HG02981 (cell line): ENCODE results near the gene TMEM86A.

Experiments
- ATAC-seq: cut with Tn5 transposase; IDR thresholded peaks from one replicate; pipeline ENCODE4 v1.9.1; 2021; ENCODE audit warnings: mild to moderate bottlenecking, moderate library complexity; ENCODE audit not compliant: unreplicated experiment

Gene TMEM86A

DNA sequence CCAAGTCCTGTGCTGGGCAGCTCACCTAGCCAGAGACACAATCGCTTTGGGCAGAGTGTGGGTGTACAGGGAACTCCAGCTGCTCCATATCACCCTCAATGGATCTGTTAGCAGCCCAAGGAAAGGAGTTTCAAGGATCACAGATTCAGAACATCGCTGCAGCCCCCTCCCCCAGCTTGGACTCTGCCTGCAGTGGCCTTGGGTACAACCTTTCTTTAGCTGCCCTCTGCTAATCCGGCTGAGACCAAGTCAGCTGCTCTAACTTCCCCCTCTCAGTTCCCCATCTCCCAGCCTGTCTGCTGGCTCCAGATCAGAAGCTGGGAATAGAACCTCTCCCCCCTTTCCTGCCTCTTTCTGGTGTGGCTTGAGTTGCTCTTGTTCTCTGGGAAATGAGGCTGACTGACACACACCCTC, 1.3 kb downstream of the TMEM86A start:
- ATAC-seq: no peak

DNA sequence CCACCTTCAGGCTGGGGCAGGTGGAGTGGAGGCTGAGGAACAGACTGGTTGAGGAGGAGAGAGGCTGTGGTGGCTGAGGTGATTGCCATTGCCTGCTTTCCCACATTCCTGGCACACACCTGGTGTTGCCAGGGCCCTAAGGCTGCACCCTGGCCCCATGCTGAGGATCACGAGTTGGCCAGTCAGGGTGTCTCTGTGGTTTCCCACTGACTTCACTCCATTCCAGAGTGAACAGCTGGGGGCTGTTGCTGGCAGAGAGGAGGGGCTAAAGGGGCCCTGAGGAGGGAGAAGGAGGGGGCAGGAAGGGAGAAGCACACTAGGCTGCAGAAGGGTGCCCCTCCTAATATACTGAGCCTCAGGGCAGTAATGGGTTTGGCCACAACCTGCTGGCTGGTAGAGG, 1.8 kb downstream of the TMEM86A start:
- no peak for ATAC-seq

DNA sequence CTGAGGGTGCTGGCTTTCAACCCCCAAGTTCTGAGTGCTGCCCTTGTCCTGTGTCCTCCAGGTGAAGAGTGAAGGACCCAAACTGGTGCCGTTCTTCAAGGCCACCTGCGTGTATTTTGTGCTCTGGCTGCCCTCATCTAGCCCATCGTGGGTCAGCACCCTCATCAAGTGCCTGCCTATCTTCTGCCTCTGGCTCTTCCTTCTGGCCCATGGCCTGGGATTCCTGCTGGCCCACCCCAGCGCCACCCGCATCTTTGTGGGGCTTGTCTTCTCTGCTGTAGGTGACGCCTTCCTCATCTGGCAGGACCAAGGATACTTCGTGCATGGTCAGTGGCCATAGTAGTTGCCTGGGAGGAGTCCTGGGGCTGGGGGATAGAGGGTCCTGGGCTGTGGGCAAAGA, 2.3 kb downstream of the TMEM86A start:
- ATAC-seq: no peak

- ATAC-seq: no peak
These were observed 3.1 kb downstream of the TMEM86A start for GRCh38 chr11:18701614-18702216.

- no peak for ATAC-seq
These were observed 4.6 kb downstream of the TMEM86A start for GRCh38 chr11:18703001-18703763.

DNA sequence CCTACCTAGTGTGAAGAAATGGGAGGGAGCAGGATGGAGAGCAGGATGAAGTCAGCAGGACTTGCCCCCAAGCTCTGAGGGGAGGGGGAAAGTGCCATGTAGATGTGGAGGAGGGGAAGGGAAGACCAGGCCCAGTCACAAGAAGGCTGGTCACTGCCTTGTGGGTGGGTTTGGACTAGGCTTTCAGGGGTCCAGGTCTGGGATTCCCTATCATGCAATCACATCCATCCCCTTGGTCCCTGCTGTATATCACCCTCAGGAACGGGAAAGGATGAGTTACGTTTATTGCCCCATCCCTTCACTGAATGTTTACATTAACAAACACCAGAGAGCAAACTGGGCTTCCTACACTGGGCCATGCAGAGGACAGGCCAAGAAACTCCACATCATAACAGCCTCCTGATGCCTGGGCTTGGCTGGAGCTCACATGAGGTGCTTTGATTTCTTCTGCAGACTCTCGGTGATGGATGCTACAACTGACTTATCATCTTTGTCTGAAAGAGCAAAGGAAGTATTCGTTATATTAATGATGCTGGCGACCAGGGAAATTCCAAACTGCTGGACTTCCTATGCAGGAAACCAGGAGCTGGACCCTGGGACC, 5.6 kb downstream of the TMEM86A start:
- ATAC-seq: no peak

- no peak for ATAC-seq
These were observed 6.1 kb downstream of the TMEM86A start for GRCh38 chr11:18704698-18705097.

- no peak for ATAC-seq
These were observed 7.2 kb downstream of the TMEM86A start for GRCh38 chr11:18705651-18706281.

- peak; percentile 62 for ATAC-seq
These were observed 8.0 kb downstream of the TMEM86A start for GRCh38 chr11:18706330-18707243.

DNA sequence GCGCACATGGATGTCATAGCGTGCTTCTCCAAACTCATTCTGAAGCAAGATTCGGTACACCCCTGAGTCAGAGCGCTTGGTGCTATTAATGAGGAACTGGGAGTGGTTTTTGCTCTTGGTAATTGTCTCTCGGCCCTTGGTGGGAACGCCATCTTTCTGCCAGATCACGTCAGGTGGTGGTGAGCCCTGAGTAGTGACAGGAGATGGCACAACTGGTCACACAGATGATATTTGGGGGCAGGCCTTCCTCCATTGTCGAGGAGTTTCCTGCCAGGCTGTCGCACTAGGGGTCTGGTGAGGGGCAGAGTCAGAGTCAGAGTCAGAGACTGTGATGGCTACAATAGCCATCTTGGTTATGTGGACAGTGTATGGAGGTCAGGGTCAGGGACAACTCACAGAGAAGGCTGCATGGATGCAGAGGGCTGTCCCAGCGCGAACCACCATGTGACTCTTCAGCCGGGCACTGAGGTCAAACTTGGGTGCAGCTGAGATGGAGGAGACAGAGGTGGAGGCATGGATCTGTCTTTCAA, 9.3 kb downstream of the TMEM86A start:
- ATAC-seq: no peak

DNA sequence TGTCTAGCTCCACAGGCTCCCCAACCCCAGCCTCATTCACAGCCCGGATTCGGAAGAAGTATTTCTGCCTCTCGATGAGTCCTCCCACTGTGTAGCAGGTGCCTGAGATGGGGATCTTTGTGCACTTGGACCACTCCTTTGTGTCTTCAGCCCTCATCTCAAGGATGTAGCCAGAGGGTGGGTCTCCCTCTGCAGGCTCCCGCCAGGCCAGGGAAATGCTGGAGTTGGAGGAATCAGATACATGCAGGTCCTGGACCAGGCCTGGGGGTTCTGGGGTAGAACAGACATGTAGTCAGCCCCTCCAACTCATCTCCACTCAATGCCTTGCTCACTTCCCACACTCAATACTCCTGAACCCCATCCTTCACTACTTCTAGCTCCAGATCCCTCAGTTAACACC, 10.8 kb downstream of the TMEM86A start:
- no peak for ATAC-seq

DNA sequence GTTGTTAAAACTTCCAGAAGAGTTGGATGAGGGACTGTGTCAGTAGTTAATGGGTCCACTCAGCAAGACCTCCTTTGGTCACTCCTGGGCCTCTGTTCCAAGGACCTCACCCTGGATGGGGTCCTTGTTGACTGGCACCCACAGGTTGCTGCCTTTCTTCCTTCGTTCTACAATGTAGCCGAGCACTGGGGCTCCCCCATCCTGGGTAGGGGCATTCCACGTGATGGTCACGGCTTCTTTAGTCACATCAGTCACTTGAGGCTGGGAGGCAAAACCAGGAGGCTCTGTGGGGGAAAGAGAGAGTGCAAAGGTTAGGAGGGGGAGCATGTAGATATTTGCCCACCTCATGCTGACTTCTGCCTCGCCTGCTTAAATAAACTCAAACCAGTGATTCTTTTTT, 12.0 kb downstream of the TMEM86A start:
- ATAC-seq: no peak

- no peak for ATAC-seq
These were observed 15.3 kb downstream of the TMEM86A start for GRCh38 chr11:18713646-18714442.

DNA sequence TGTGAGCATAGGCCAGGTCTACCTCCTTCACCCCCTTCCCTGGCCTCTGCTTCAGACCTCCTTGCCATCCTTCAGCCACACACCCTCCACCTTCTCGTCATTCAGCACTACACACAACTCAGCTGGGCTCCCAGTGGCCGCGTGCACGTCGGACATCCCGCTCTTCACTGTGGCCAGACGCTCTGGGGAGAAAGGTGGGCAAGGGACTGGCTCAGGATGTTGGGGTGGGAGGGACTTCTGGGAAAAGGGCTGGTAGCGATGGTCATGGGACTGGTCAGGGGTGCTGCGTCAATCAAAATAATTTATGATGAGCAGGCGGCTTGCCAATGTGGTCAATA, 15.8 kb downstream of the TMEM86A start:
- no peak for ATAC-seq

GRCh38 chr11:18715476-18715875, 16.9 kb downstream of the TMEM86A start:
- no peak for ATAC-seq

- ATAC-seq: no peak
These were observed 21.7 kb downstream of the TMEM86A start for GRCh38 chr11:18720091-18720807.

DNA sequence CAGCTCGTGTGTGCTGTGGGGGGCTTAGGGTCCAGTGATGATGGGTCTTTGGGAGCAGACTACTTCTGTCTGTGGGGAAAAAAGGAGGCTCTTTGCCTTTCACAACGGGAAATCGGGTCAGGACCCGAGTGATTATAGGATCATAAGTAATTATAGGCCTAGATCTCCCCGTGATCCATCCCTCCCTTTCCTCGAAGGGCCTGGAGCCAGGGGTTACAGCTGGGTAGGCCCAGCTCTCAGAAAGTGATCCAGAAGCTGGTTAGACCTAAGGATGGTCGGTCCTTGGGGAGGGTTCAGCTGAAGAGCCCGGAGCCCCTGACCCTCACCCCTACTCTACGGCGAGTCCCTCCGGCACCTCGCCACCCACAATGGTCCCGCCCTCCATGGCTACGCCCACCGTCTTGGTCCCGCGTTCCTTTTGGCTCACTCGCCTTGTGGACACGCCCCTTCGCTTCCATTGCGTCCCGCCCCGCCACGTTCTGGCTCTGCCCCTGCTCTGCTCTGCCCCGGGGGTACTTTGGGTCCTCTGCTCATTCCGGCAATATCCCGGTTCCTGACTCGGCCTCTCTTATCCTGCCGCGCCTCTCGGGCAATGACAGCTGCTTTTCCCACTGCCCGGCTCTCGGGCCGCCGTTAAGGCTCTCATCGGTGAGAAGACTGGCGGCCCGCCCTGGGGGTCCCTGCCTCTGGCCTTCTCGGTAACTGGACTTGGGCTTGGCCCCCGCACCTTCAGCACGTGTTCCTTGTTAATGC, 22.4 kb downstream of the TMEM86A start:
- peak; percentile 57 for ATAC-seq

GRCh38 chr11:18721561-18722292, 23.1 kb downstream of the TMEM86A start:
- peak; percentile 62 for ATAC-seq
